ENCODE measurements around the gene FOXN4. TPM values are rescaled to one million over a fixed set of nuclear protein-coding genes. Genes with fewer than 3 reads are reported as not detected.

FOXN4 gene
- 0.05 to 0.06 TPM in 2 of 5 replicates, not detected in the others for total RNA-seq (2022; extraction: Qiagen RNA extraction)

GRCh38 chr12:109308534-109309380 lies at the start of gene FOXN4:
Gene FOXN4 (minus strand): TSS chr12:109309284. CDS start chr12:109308321, 963 bp downstream.

GRCh38 chr12:109347589-109347988 lies 38.5 kb upstream of the FOXN4 start, which contains the start of gene MYO1H:
Gene MYO1H (plus strand): TSS chr12:109347900. CDS start chr12:109347961, 61 bp downstream.

Other genes starting within 250 kb of the FOXN4 start
- 41.7 to 48.4 TPM (median 46.7 TPM) in 5 replicates for gene ALKBH2, start 215.8 kb downstream of the FOXN4 start, total RNA-seq (2022; extraction: Qiagen RNA extraction)
- 80.9 to 88.4 TPM (median 86.1 TPM) in 5 replicates for gene UNG, start 211.7 kb downstream of the FOXN4 start, total RNA-seq (2022; extraction: Qiagen RNA extraction)
- gene ACACB, start 192.7 kb downstream of the FOXN4 start, total RNA-seq (2022; extraction: Qiagen RNA extraction), result 6.0 to 9.1 TPM (median 7.7 TPM) in 5 replicates
- gene MYO1H, start 38.6 kb upstream of the FOXN4 start, total RNA-seq (2022; extraction: Qiagen RNA extraction), result not detected in 5 replicates
- 39.5 to 53.6 TPM (median 44.7 TPM) in 5 replicates for gene KCTD10, start 168.0 kb upstream of the FOXN4 start, total RNA-seq (2022; extraction: Qiagen RNA extraction)
- gene UBE3B, start 168.3 kb upstream of the FOXN4 start, total RNA-seq (2022; extraction: Qiagen RNA extraction), result 12.5 to 15.2 TPM (median 13.5 TPM) in 5 replicates

All from A549 treated with CORT108297 at 1 μM for 4 hours (cell line).